Hepatocyte (in vitro differentiated cells): ENCODE results near the gene NCF4. TPM values are rescaled to one million over a fixed set of nuclear protein-coding genes. Genes with fewer than 3 reads are reported as not detected.

Experiments
- DNase-seq: peaks from one replicate; pipeline ENCODE4 v3.0.0-alpha.2; 2016; ENCODE audit warnings: low spot score
- H2AFZ ChIP-seq: fragments of 200-600 bp; sonication (generic); 2 replicates; pipeline ENCODE4 v1.6.0; 2016; ENCODE audit warnings: antibody characterized with exemption, mild to moderate bottlenecking
- H3K27ac ChIP-seq: fragments of 200-600 bp; sonication (generic); 2 replicates; pipeline ENCODE4 v1.5.1; 2016; ENCODE audit warnings: mild to moderate bottlenecking
- H3K27me3 ChIP-seq: fragments of 200-600 bp; sonication (generic); 2 replicates; pipeline ENCODE4 v1.6.1; 2016
- H3K36me3 ChIP-seq: fragments of 200-600 bp; sonication (generic); replicated peaks from 2 replicates; pipeline ENCODE4 v1.5.1; 2016; ENCODE audit warnings: low read depth; ENCODE audit not compliant: insufficient read depth
- H3K4me1 ChIP-seq: fragments of 200-600 bp; sonication (generic); 2 replicates; pipeline ENCODE4 v1.5.1; 2016; ENCODE audit warnings: mild to moderate bottlenecking, moderate library complexity; ENCODE audit not compliant: insufficient read depth
- H3K4me2 ChIP-seq: fragments of 200-600 bp; sonication (generic); 2 replicates; pipeline ENCODE4 v1.6.0; 2016
- H3K4me3 ChIP-seq: fragments of 200-600 bp; sonication (generic); 2 replicates; pipeline ENCODE4 v1.5.1; 2016; ENCODE audit warnings: mild to moderate bottlenecking
- H3K79me2 ChIP-seq: fragments of 200-600 bp; sonication (generic); 2 replicates; pipeline ENCODE4 v1.6.0; 2017; ENCODE audit warnings: mild to moderate bottlenecking
- H3K9me2 ChIP-seq: fragments of 200-600 bp; sonication (generic); replicated peaks from 2 replicates; pipeline ENCODE4 v1.6.0; 2017; ENCODE audit warnings: mild to moderate bottlenecking; ENCODE audit not compliant: insufficient read depth
- H3K9me3 ChIP-seq: fragments of 200-600 bp; sonication (generic); 2 replicates; pipeline ENCODE4 v1.5.1; 2016; ENCODE audit warnings: low read depth, mild to moderate bottlenecking
- H4K20me1 ChIP-seq: fragments of 200-600 bp; sonication (generic); 2 replicates; pipeline ENCODE4 v1.6.0; 2016; ENCODE audit warnings: mild to moderate bottlenecking; ENCODE audit not compliant: insufficient read depth, poor library complexity, severe bottlenecking
- CTCF ChIP-seq: fragments of 200-600 bp; sonication (generic); IDR thresholded peaks from 2 replicates; pipeline ENCODE4 v1.5.1; 2016; ENCODE audit warnings: antibody characterized with exemption, mild to moderate bottlenecking; ENCODE audit not compliant: poor library complexity
- EZH2 ChIP-seq: fragments of 200-600 bp; sonication (generic); IDR thresholded peaks from 2 replicates; pipeline ENCODE4 v1.6.1; 2016; ENCODE audit warnings: antibody characterized with exemption, mild to moderate bottlenecking, borderline replicate concordance
- EZH2phosphoT487 ChIP-seq: fragments of 200-600 bp; sonication (generic); IDR thresholded peaks from one replicate; pipeline ENCODE4 v1.6.1; 2018; ENCODE audit warnings: antibody characterized with exemption, mild to moderate bottlenecking, low read depth, moderate library complexity; ENCODE audit not compliant: unreplicated experiment, severe bottlenecking
- WGBS: methylation state at CpG from one replicate; pipeline ENCODE4 v1.1.6; 2016; ENCODE audit warnings: low lambda C conversion rate; ENCODE audit errors: missing lambda C conversion rate; 5-methylcytosine and 5-hydroxymethylcytosine counted together
- polyA plus RNA-seq: library from polyadenylated mRNA; unstranded; fragments of >200 nt; fragmentation: Nextera tagmentation; extraction: Ambion mirVana; gene quantifications from 2 replicates; pipeline ENCODE4 v1.2.1, GENCODE V29; 2016
- total RNA-seq: library from RNA; depleted of rRNA; stranded (reverse); fragments of >200 nt; gene quantifications from 2 replicates; pipeline ENCODE4 v1.2.3, GENCODE V29; 2014

NCF4 gene
- total and polyA plus RNA-seq, 2 experiments from 2014 or later = 0.37 to 0.54 TPM

DNA sequence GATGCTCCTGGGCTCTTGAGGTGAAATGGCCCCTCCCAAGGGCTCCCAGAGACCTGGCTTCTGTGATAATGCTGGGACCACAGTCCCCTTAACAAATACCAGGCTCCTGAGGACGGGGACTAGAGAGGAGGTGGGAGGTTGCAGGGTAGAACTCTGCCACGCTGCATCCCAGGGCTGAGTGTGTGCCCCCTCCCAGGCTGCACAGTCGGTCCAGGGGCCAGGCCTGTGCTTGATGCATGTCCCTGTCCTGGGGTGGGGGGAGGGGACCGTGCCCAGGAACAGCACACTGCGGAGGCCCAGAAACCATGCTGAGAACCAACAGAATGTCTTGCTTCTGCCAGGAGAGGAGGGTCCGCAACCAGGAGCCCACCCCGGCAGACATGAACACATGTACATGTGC is 61.9 kb downstream of the NCF4 start:
- Histone ChIP-seq H3K27ac (no peak overlapping the region), H4K20me1 (no peaks in the 10 kb centered on the region), H3K27me3 (no peaks in the 10 kb centered on the region), H3K36me3 (no peaks in the 10 kb centered on the region), H3K9me3 (no peaks in the 10 kb centered on the region), H2AFZ (no peak overlapping the region), H3K79me2 (no peaks in the 10 kb centered on the region), H3K4me1 (peaks cover 3% of the 10 kb centered on the region), H3K9me2 (no peaks in the 10 kb centered on the region), H3K4me2 (no peak overlapping the region), H3K4me3 (no peak overlapping the region)
- TF ChIP-seq EZH2 (no peak), EZH2phosphoT487 (no peak), CTCF (no peak)
- no peak for DNase-seq
- WGBS = 82% methylated on average over 5 of the region's 7 CpGs

DNA sequence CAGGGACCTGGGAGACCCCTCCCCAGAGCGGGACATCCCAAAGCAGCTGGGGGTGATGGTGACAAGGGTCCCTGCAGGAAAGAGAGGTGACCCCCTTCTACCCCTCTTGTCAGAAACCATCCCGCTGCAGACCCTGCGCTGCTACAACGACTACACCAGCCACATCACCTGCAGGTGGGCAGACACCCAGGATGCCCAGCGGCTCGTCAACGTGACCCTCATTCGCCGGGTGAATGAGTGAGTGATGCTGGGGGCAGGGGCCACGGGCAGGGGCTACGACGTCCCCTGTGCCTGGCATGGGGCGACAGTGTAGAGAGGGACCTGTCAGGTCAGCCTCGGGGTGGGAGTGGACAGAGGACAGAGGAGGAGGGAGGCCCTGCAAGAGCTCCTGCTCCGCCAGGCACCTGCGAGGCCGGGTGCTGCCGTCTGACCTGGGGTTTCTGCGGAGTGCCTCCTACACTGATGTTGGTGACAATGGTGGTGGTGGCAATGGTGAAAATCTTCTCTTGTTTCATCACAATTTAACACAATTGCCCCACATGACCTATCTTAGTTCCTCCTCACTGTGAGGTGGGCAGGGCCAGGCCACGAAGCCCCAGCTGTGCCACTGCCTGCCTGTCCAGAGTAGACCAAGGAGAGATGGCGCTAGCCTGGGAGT is 62.5 kb downstream of the NCF4 start:
- no peaks in the 10 kb centered on the region for H3K27me3 ChIP-seq

GRCh38 chr22:36924151-36924698 is 63.4 kb downstream of the NCF4 start:
- Histone ChIP-seq H3K4me2 (no peak overlapping the region), H3K36me3 (no peaks in the 10 kb centered on the region), H4K20me1 (no peaks in the 10 kb centered on the region), H3K9me3 (no peaks in the 10 kb centered on the region), H3K4me1 (peaks cover 3% of the 10 kb centered on the region), H2AFZ (no peak overlapping the region), H3K4me3 (no peak overlapping the region), H3K27ac (no peak overlapping the region), H3K9me2 (no peaks in the 10 kb centered on the region), H3K79me2 (no peaks in the 10 kb centered on the region), H3K27me3 (no peaks in the 10 kb centered on the region)
- 94% methylated on average over 8 of the region's 8 CpGs for WGBS
- no peak for DNase-seq
- TF ChIP-seq CTCF (no peak), EZH2phosphoT487 (no peak), EZH2 (no peak)

More for the DNA sequence above, 62.5 kb downstream of the NCF4 start:
- Histone ChIP-seq H3K79me2 (no peaks in the 10 kb centered on the region), H3K4me3 (no peak overlapping the region), H3K9me2 (no peaks in the 10 kb centered on the region), H3K9me3 (no peaks in the 10 kb centered on the region), H2AFZ (no peak overlapping the region), H4K20me1 (no peaks in the 10 kb centered on the region), H3K27ac (no peak overlapping the region), H3K36me3 (no peaks in the 10 kb centered on the region), H3K4me2 (no peak overlapping the region), H3K4me1 (peaks cover 3% of the 10 kb centered on the region)
- TF ChIP-seq CTCF (no peak), EZH2 (no peak), EZH2phosphoT487 (no peak)
- no peak for DNase-seq
- WGBS = 94% methylated on average over 21 of the region's 21 CpGs
